ENCODE measurements around the gene KCNJ9.

Gene KCNJ9

GRCh38 chr1:160093624-160094290 is 12.4 kb downstream of the KCNJ9 start:
- no peak for TF ChIP-seq CTCF (IDR thresholded peaks at IDR 0.05; ENCODE audit: insufficient read depth, low read depth, low read length, missing control alignments)
- no peak overlapping the region for H3K4me3 ChIP-seq (ENCODE audit: low read length)
- no peak for DNase-seq (ENCODE audit: low read depth)

GRCh38 chr1:160094291-160094625 is 12.9 kb downstream of the KCNJ9 start:
- DNase-seq (ENCODE audit: low read depth) = no peak
- H3K4me3 ChIP-seq (ENCODE audit: low read length) = no peak overlapping the region
- TF ChIP-seq CTCF (IDR thresholded peaks at IDR 0.05; ENCODE audit: insufficient read depth, low read depth, low read length, missing control alignments) = no peak

- no peak overlapping the region for H3K4me3 ChIP-seq (ENCODE audit: low read length)
- DNase-seq (ENCODE audit: low read depth) = no peak
- no peak for TF ChIP-seq CTCF (IDR thresholded peaks at IDR 0.05; ENCODE audit: insufficient read depth, low read depth, low read length, missing control alignments)
Observed at GRCh38 chr1:160094806-160095205, 13.5 kb downstream of the KCNJ9 start.

GRCh38 chr1:160095382-160096105 is 14.2 kb downstream of the KCNJ9 start:
- H3K4me3 ChIP-seq (ENCODE audit: low read length) = no peak overlapping the region
- no peak for DNase-seq (ENCODE audit: low read depth)
- TF ChIP-seq CTCF (IDR thresholded peaks at IDR 0.05; ENCODE audit: insufficient read depth, low read depth, low read length, missing control alignments) = no peak

- peak overlapping the region; percentile 62 for H3K4me3 ChIP-seq (ENCODE audit: low read length)
- no peak for TF ChIP-seq CTCF (IDR thresholded peaks at IDR 0.05; ENCODE audit: insufficient read depth, low read depth, low read length, missing control alignments)
- DNase-seq (ENCODE audit: low read depth) = peak; percentile 97
Observed at GRCh38 chr1:160096274-160097116, 15.2 kb downstream of the KCNJ9 start.

- peak; percentile 16 for DNase-seq (ENCODE audit: low read depth)
- TF ChIP-seq CTCF (IDR thresholded peaks at IDR 0.05; ENCODE audit: insufficient read depth, low read depth, low read length, missing control alignments) = no peak
Observed at GRCh38 chr1:160097151-160097910, 16.0 kb downstream of the KCNJ9 start.

More at GRCh38 chr1:160097151-160097910, 16.0 kb downstream of the KCNJ9 start:
- peak overlapping the region; percentile 62 for H3K4me3 ChIP-seq (ENCODE audit: low read length)

All from epithelial cell of esophagus (primary cell).